ENCODE measurements around the gene PRRC2B.

DNA sequence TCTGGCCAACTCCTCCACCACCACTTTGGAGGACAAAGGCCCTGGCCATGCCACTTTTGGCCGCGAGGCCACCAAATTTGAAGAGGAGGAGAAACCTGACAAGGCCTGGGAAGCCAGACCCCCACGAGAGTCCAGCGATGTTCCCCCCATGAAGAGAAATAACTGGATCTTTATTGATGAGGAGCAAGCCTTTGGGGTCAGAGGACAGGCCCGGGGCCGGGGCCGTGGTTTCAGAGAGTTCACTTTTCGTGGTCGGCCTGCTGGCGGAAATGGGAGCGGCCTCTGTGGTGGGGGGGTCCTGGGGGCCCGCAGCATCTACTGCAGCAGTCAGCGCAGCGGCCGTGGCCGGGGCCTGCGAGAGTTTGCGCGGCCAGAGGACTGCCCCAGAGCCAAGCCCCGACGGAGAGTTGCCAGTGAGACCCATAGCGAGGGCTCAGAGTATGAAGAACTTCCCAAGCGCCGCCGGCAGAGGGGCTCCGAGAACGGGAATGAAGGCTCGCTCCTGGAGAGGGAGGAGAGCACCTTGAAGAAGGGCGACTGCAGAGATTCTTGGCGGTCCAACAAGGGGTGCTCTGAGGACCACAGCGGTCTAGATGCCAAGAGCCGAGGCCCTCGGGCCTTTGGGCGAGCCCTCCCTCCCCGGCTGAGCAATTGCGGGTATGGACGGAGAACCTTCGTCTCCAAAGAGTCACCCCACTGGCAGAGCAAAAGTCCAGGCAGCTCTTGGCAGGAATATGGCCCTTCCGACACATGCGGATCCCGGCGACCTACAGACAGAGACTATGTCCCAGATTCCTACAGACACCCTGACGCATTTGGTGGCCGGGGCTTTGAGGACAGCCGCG is 81.4 kb downstream of the PRRC2B start:
- TF ChIP-seq, protein P1, sequence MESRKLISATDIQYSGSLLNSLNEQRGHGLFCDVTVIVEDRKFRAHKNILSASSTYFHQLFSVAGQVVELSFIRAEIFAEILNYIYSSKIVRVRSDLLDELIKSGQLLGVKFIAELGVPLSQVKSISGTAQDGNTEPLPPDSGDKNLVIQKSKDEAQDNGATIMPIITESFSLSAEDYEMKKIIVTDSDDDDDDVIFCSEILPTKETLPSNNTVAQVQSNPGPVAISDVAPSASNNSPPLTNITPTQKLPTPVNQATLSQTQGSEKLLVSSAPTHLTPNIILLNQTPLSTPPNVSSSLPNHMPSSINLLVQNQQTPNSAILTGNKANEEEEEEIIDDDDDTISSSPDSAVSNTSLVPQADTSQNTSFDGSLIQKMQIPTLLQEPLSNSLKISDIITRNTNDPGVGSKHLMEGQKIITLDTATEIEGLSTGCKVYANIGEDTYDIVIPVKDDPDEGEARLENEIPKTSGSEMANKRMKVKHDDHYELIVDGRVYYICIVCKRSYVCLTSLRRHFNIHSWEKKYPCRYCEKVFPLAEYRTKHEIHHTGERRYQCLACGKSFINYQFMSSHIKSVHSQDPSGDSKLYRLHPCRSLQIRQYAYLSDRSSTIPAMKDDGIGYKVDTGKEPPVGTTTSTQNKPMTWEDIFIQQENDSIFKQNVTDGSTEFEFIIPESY (IDR thresholded peaks at IDR 0.05) = no peak
- TF ChIP-seq, protein P2, sequence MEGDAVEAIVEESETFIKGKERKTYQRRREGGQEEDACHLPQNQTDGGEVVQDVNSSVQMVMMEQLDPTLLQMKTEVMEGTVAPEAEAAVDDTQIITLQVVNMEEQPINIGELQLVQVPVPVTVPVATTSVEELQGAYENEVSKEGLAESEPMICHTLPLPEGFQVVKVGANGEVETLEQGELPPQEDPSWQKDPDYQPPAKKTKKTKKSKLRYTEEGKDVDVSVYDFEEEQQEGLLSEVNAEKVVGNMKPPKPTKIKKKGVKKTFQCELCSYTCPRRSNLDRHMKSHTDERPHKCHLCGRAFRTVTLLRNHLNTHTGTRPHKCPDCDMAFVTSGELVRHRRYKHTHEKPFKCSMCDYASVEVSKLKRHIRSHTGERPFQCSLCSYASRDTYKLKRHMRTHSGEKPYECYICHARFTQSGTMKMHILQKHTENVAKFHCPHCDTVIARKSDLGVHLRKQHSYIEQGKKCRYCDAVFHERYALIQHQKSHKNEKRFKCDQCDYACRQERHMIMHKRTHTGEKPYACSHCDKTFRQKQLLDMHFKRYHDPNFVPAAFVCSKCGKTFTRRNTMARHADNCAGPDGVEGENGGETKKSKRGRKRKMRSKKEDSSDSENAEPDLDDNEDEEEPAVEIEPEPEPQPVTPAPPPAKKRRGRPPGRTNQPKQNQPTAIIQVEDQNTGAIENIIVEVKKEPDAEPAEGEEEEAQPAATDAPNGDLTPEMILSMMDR (IDR thresholded peaks at IDR 0.05; ENCODE audit: low read depth, low read length, missing input control) = no peak
- TF ChIP-seq TAF1 (conservative IDR thresholded peaks at IDR 0.05) = no peak
- no peak for TF ChIP-seq MAX (IDR thresholded peaks at IDR 0.05)

All from liver (tissue), 3 donors.